Measurements from ENCODE around the gene CAPN10.

CAPN10 gene

DNA sequence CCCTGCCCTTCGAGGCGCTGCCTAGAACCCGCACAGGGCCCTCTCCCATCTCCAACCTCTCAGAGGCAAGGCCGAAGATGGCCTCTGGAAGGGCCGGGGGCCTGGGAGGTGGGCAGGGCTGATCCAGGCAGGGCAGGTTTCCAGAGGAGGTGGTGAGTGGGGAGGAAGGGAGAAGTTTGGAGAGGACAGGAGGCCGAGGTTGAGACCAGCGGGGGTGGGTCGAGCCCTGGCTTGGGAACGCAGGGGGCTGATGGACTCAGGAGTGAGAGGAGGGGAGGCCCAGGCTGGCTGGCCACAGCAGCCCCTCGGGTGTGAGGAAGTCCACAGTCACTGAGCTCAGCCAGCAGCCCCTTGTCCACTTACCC, 10.5 kb downstream of the CAPN10 start:
- no peak overlapping the region for H3K4me3 ChIP-seq (ENCODE audit: low read depth, low read length)
- DNase-seq (ENCODE audit: low read depth) = no peak
- no peak for TF ChIP-seq CTCF (conservative IDR thresholded peaks at IDR 0.05; ENCODE audit: low read depth, low read length)

GRCh38 chr2:240597419-240598181, 11.1 kb downstream of the CAPN10 start:
- H3K4me3 ChIP-seq (ENCODE audit: low read depth, low read length) = no peak overlapping the region
- no peak for TF ChIP-seq CTCF (conservative IDR thresholded peaks at IDR 0.05; ENCODE audit: low read depth, low read length)
- DNase-seq (ENCODE audit: low read depth) = no peak

- no peak overlapping the region for H3K4me3 ChIP-seq (ENCODE audit: low read depth, low read length)
- no peak for DNase-seq (ENCODE audit: low read depth)
- no peak for TF ChIP-seq CTCF (conservative IDR thresholded peaks at IDR 0.05; ENCODE audit: low read depth, low read length)
Observed at GRCh38 chr2:240598311-240598911, 11.9 kb downstream of the CAPN10 start.

GRCh38 chr2:240599141-240599583, 12.6 kb downstream of the CAPN10 start:
- no peak for TF ChIP-seq CTCF (conservative IDR thresholded peaks at IDR 0.05; ENCODE audit: low read depth, low read length)
- DNase-seq (ENCODE audit: low read depth) = no peak
- H3K4me3 ChIP-seq (ENCODE audit: low read depth, low read length) = no peak overlapping the region

GRCh38 chr2:240600451-240600961, 14.0 kb downstream of the CAPN10 start:
- H3K4me3 ChIP-seq (ENCODE audit: low read depth, low read length) = no peak overlapping the region
- DNase-seq (ENCODE audit: low read depth) = no peak

GRCh38 chr2:240601061-240601830, 14.7 kb downstream of the CAPN10 start:
- H3K4me3 ChIP-seq (ENCODE audit: low read depth, low read length) = no peak overlapping the region
- DNase-seq (ENCODE audit: low read depth) = no peak
- no peak for TF ChIP-seq CTCF (conservative IDR thresholded peaks at IDR 0.05; ENCODE audit: low read depth, low read length)

More at GRCh38 chr2:240600451-240600961, 14.0 kb downstream of the CAPN10 start:
- TF ChIP-seq CTCF (conservative IDR thresholded peaks at IDR 0.05; ENCODE audit: low read depth, low read length) = no peak

All from choroid plexus epithelial cell (primary cell).